HL-60 (cell line): Measurements from ENCODE around the gene AGAP1.
"Not testable (repeated sequence)": the region's sequence is repeated elsewhere in the genome, so short reads cannot be mapped to it uniquely, and the experiment has no call there.

Experiments
- DNase-seq, 2 experiments: peaks; one replicate each; pipeline ENCODE4 v3.0.0-alpha.2; 2010 to 2020; ENCODE audit warnings: low read depth in 1 of 2, low spot score in 1 of 2
- H3K27ac ChIP-seq: fragments of 250-450 bp; sonication (Bioruptor Pico); replicated peaks from 2 replicates; pipeline ENCODE4 v1.5.1; 2020; ENCODE audit warnings: mild to moderate bottlenecking, moderate library complexity
- H3K27me3 ChIP-seq: fragments of 250-450 bp; sonication (Bioruptor Pico); 2 replicates; pipeline ENCODE4 v1.5.1; 2021; ENCODE audit warnings: mild to moderate bottlenecking, moderate library complexity; ENCODE audit not compliant: insufficient read depth, poor library complexity, severe bottlenecking
- H3K4me3 ChIP-seq: replicated peaks from 2 replicates; pipeline ENCODE4 v1.5.1; 2011; ENCODE audit warnings: mild to moderate bottlenecking, control low read depth, low read length; ENCODE audit not compliant: insufficient read depth
- GABPA ChIP-seq: IDR thresholded peaks from 2 replicates; pipeline ENCODE4 v1.6.1; 2012; ENCODE audit warnings: low read depth
- POLR2AphosphoS5 ChIP-seq: IDR thresholded peaks from 2 replicates; pipeline ENCODE4 v1.6.1; 2012; ENCODE audit warnings: low read depth
- SPI1 ChIP-seq: IDR thresholded peaks from 2 replicates; pipeline ENCODE4 v1.6.1; 2012; ENCODE audit warnings: low read depth, mild to moderate bottlenecking, borderline replicate concordance
- TF ChIP-seq, protein P1 (sequence below): IDR thresholded peaks from 2 replicates; pipeline ENCODE4 v1.6.1; 2012; ENCODE audit warnings: low read depth; ENCODE audit not compliant: insufficient replicate concordance
- TF ChIP-seq, protein P2 (sequence below): IDR thresholded peaks from one replicate; pipeline ENCODE4 v1.5.1; 2011; ENCODE audit warnings: low read length, control low read depth, inconsistent platforms; ENCODE audit not compliant: insufficient read depth

Gene AGAP1

DNA sequence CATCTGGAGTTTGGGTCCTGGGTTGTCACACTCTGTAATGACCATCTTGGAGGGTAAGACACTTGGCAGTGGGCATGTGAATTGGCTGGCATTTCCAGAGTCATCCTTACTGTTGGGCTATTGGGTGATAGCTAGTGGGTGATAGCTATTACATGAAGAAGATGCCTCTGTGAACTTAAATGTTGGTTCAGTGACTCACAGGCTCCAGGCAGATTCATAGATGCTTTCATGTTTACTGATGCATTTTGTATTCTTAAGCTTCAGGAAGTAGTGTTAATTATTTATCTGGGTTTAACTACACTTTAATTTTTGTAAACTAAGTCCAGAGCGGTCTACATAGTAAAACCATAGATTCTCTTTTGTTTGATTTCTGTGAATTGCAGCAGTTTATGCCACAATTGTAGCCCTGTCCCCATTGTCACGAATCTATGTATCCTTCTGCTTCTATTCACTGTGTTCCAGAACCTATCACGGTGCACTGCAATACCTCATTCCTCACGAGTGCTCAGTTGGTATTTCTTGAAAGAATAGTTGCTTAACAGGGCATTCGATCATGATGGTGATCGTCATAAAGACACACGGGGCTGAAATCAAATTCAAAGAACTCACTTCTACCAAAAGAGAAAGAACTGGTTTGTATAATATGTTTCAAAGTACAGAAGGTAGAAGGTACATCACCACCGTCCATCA, 594.7 kb downstream of the AGAP1 start:
- TF ChIP-seq GABPA (no peak), SPI1 (no peak), POLR2AphosphoS5 (no peak)
- TF ChIP-seq, protein P1, sequence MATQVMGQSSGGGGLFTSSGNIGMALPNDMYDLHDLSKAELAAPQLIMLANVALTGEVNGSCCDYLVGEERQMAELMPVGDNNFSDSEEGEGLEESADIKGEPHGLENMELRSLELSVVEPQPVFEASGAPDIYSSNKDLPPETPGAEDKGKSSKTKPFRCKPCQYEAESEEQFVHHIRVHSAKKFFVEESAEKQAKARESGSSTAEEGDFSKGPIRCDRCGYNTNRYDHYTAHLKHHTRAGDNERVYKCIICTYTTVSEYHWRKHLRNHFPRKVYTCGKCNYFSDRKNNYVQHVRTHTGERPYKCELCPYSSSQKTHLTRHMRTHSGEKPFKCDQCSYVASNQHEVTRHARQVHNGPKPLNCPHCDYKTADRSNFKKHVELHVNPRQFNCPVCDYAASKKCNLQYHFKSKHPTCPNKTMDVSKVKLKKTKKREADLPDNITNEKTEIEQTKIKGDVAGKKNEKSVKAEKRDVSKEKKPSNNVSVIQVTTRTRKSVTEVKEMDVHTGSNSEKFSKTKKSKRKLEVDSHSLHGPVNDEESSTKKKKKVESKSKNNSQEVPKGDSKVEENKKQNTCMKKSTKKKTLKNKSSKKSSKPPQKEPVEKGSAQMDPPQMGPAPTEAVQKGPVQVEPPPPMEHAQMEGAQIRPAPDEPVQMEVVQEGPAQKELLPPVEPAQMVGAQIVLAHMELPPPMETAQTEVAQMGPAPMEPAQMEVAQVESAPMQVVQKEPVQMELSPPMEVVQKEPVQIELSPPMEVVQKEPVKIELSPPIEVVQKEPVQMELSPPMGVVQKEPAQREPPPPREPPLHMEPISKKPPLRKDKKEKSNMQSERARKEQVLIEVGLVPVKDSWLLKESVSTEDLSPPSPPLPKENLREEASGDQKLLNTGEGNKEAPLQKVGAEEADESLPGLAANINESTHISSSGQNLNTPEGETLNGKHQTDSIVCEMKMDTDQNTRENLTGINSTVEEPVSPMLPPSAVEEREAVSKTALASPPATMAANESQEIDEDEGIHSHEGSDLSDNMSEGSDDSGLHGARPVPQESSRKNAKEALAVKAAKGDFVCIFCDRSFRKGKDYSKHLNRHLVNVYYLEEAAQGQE = no peak
- TF ChIP-seq, protein P2, sequence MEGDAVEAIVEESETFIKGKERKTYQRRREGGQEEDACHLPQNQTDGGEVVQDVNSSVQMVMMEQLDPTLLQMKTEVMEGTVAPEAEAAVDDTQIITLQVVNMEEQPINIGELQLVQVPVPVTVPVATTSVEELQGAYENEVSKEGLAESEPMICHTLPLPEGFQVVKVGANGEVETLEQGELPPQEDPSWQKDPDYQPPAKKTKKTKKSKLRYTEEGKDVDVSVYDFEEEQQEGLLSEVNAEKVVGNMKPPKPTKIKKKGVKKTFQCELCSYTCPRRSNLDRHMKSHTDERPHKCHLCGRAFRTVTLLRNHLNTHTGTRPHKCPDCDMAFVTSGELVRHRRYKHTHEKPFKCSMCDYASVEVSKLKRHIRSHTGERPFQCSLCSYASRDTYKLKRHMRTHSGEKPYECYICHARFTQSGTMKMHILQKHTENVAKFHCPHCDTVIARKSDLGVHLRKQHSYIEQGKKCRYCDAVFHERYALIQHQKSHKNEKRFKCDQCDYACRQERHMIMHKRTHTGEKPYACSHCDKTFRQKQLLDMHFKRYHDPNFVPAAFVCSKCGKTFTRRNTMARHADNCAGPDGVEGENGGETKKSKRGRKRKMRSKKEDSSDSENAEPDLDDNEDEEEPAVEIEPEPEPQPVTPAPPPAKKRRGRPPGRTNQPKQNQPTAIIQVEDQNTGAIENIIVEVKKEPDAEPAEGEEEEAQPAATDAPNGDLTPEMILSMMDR = no peak
- H3K27me3 ChIP-seq = no peaks in the 10 kb centered on the region
- DNase-seq = no peak
- H3K4me3 ChIP-seq = no peak overlapping the region
- H3K27ac ChIP-seq = no peak overlapping the region

- no peak overlapping the region for H3K4me3 ChIP-seq
- no peaks in the 10 kb centered on the region for H3K27me3 ChIP-seq
- no peak for DNase-seq
- no peak overlapping the region for H3K27ac ChIP-seq
- TF ChIP-seq, protein P1 = no peak
- TF ChIP-seq, protein P2 = no peak
- TF ChIP-seq POLR2AphosphoS5 (no peak), SPI1 (no peak), GABPA (no peak)
Observed at GRCh38 chr2:236089271-236090026, 595.6 kb downstream of the AGAP1 start.

DNA sequence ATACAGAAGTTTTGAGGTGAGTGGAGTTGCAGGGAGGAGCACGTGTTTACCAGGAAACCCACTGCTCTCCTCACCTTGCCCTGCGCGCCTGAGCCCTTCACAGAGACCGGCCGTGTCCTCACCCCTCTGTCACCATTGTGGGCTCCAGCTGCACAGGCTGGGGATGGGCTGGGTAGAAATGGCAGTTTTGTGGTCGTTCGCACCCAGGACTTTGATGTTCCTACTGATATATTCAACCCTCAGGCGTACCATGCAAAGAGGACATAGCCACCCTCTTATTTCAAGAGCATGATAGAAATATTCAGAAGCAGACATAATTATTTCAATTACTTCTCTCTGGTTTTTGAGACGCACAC, 596.2 kb downstream of the AGAP1 start:
- H3K4me3 ChIP-seq = no peak overlapping the region

DNA sequence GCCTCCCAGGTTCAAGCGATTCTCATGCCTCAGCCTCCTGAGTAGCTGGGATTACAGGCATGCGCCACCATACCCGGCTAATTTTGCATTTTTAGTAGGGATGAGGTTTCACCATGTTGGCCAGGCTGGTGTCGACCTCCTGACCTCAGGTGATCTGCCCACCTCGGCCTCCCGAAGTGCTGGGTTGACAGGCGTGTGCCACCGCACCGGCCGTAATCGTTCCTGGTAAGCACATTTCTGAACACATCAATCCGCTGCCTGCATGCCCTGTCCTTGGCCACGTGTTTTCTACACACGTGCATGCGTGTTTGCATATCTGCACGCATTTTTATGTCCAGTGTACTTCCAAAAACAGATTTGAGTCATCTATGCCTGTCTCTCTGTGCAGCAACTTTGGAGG, 597.0 kb downstream of the AGAP1 start:
- DNase-seq, H3K27ac ChIP-seq, H3K4me3 ChIP-seq, H3K27me3 ChIP-seq: not testable (repeated sequence)

More for the DNA sequence above, 596.2 kb downstream of the AGAP1 start:
- TF ChIP-seq GABPA = no peak
- TF ChIP-seq, protein P1 = no peak
- TF ChIP-seq SPI1 = no peak
- TF ChIP-seq, protein P2 = no peak
- no peak for TF ChIP-seq POLR2AphosphoS5
- Histone ChIP-seq H3K27ac (no peak overlapping the region), H3K27me3 (no peaks in the 10 kb centered on the region)
- no peak for DNase-seq
